PFSK-1 (cell line): ENCODE measurements around the gene INPP4B.

ENCODE experiments used
- POLR2AphosphoS5 ChIP-seq: IDR thresholded peaks from 2 replicates; pipeline ENCODE4 v1.6.1; 2012; ENCODE audit warnings: low read depth, mild to moderate bottlenecking, control low read depth, low read length, moderate library complexity
- TAF1 ChIP-seq: IDR thresholded peaks from 2 replicates; pipeline ENCODE4 v1.6.1; 2012; ENCODE audit warnings: low read length, control low read depth, borderline replicate concordance; ENCODE audit not compliant: insufficient read depth

GRCh38 chr4:142291299-142292050 is 554.6 kb downstream of the INPP4B start:
- TF ChIP-seq TAF1 (no peak), POLR2AphosphoS5 (no peak)
